Measurements from ENCODE around the gene NINJ2. TPM values are rescaled to one million over a fixed set of nuclear protein-coding genes. Genes with fewer than 3 reads are reported as not detected.

The NINJ2 gene
- total RNA-seq, 1 donor: 0.43 TPM

DNA sequence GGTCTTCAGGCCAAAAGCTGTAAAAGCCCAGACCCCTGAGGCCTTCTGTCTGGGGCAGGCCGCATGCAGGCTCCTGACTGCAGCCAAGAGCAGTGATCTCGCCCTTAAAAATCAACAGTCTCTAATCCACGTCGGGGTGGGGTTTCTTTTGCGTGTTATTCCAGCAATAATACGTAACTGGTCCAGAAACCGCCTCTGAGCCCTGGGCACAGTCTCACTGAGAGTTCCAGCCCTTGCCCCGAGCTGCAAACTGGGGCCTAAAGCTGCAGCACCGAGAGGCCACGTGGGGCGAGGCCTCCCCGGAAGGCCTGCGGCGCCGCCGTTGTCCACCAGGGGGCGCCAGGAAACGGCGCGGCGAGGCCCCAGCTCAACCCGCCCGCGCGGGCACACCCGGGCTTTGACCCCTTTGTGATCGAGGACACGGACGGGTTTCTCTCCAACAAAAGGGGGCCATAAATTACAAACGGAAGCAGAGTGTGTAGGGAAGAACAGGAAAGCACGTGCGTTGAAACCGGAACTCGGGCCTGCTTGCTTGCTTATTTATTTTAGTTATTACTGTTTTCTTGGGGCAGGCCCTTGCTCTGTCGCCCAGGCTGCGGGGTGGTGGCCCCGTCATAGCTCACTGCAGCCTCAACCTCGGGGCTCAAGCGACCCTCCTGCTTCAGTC, 87.2 kb downstream of the NINJ2 start:
- TF ChIP-seq, protein P1, sequence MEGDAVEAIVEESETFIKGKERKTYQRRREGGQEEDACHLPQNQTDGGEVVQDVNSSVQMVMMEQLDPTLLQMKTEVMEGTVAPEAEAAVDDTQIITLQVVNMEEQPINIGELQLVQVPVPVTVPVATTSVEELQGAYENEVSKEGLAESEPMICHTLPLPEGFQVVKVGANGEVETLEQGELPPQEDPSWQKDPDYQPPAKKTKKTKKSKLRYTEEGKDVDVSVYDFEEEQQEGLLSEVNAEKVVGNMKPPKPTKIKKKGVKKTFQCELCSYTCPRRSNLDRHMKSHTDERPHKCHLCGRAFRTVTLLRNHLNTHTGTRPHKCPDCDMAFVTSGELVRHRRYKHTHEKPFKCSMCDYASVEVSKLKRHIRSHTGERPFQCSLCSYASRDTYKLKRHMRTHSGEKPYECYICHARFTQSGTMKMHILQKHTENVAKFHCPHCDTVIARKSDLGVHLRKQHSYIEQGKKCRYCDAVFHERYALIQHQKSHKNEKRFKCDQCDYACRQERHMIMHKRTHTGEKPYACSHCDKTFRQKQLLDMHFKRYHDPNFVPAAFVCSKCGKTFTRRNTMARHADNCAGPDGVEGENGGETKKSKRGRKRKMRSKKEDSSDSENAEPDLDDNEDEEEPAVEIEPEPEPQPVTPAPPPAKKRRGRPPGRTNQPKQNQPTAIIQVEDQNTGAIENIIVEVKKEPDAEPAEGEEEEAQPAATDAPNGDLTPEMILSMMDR (IDR thresholded peaks at IDR 0.05; ENCODE audit: insufficient read depth, low read depth, low read length): peak; percentile 97
- peak; percentile 60 for DNase-seq (ENCODE audit: low read depth)
- no peak overlapping the region for H3K4me3 ChIP-seq (ENCODE audit: low read depth, low read length)

DNA sequence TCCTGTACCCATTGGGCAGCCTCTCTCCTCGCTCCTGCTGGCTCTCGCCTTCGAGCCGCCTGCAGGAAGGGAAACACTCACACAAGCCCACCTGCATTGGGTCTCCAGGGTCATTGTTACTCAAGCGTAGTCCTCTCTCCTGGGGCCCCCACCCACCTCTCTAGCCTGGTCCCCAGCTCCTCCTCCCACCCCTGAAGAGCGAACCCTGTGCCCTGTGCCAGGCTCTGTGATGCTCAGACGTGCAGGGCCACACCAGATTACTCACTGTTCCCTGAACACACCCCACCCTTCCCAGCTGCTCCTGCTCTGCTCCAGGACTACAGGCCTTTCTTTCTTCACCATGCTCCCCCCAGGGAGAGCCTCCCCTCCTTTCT, 88.1 kb downstream of the NINJ2 start:
- DNase-seq (ENCODE audit: low read depth): no peak
- no peak overlapping the region for H3K4me3 ChIP-seq (ENCODE audit: low read depth, low read length)
- TF ChIP-seq, protein P1 (IDR thresholded peaks at IDR 0.05; ENCODE audit: insufficient read depth, low read depth, low read length): no peak

DNA sequence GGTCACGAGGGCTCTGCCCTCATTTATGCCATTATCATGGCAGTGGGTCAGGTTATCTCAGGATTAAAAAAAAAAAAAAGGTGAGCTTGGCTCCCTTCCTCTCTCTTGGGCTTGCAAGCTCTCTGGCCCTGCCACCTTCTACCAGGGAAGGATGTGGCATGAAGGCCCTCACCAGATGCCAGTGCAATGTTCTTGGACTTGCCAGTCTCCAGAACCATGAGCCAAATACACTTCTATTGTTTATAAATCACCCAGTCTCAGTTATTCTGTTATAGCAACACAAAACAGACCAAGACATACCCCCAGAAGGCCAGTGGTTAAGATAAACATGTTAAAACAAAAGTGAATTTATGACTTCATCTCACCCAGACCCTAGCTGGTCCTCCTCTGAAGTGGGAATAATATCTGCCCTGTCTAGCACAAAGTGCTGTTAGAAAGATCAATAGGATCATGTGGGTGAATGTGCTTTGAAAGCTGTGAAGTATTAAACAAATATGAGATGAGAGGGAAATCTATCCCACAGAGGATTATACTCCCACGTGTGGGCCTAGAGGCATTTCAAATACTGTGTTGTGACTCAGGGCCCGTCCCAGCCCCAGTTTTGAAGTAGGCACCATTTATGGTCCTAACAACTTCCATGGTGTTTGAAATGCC, 88.6 kb downstream of the NINJ2 start:
- TF ChIP-seq, protein P1 (IDR thresholded peaks at IDR 0.05; ENCODE audit: insufficient read depth, low read depth, low read length): no peak
- DNase-seq (ENCODE audit: low read depth): peak; percentile 6
- no peak overlapping the region for H3K4me3 ChIP-seq (ENCODE audit: low read depth, low read length)

DNA sequence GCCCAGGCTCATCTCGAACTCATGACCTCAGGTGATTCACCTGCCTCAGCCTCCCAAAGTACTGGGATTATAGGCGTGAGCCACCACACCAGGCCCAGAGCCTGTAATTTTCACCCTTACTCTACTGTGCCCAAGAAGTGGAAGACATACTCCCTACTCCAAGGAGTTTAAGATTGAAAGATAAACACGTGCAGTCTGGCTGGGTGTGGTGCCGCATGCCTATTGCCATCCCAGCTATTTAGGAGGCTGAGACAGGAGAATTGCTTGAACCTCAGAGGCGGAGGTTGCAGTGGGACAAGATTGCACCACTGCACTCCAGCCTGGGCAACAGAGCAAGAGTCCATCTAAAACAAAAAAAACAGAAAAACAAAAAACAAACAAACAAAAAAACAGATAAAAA, 90.0 kb downstream of the NINJ2 start:
- no peak for DNase-seq (ENCODE audit: low read depth)
- no peak overlapping the region for H3K4me3 ChIP-seq (ENCODE audit: low read depth, low read length)
- TF ChIP-seq, protein P1 (IDR thresholded peaks at IDR 0.05; ENCODE audit: insufficient read depth, low read depth, low read length): no peak

DNA sequence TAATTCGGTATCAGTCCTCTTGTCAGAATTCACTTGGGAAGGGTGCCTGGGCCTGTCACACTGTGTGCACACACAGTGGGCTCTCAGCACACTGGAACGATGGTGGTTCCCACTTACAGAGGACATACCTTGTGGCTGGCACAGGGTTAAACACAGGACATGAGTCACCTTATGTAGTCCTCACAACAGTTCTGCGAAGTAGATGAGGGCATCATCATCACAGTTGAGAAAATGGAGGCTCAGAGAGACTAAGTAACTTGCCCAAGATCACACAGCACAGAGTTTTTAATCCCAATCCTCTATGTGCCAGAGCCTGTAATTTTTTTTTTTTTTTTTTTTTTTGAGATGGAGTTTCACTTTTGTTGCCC, 90.7 kb downstream of the NINJ2 start:
- no peak overlapping the region for H3K4me3 ChIP-seq (ENCODE audit: low read depth, low read length)
- peak; percentile 14 for DNase-seq (ENCODE audit: low read depth)

DNA sequence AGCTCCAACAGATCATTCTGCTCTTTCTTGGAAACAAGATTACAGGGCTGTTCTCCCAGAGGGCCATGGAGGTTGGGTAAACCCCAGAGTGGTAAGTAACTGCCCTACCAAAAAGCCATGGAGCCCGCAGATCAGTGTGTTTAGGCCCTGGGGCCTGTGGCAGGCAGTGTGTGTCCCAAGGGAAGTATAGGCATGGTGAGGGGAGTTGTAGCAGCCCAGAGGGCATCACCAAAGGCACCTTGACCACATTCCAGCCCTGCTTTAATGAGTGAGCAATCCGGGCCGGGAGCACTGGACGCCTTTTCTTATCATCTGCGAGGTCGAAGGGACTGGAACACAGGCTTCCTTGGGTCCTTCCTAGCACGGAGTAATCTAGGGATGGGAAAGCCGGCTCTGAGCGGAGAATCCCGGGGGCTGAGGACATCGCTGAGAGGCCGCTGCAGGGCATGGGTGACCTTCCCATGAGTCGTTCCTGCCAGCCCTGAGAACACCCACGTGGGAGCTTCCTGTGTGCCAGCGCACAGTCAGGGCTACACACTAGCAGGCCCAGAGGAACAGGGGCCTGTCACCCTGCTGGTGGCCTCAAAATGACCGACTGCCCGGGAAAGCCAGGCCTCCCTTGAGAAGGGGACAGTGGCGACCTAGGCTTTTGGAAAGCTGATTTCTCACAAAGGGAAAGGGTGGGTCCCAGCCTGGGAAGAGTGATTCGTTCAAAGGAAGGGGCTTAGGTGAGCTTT, 91.3 kb downstream of the NINJ2 start:
- H3K4me3 ChIP-seq (ENCODE audit: low read depth, low read length): no peak overlapping the region

More for the DNA sequence above, 90.7 kb downstream of the NINJ2 start:
- TF ChIP-seq, protein P1 (IDR thresholded peaks at IDR 0.05; ENCODE audit: insufficient read depth, low read depth, low read length): no peak

More for the DNA sequence above, 91.3 kb downstream of the NINJ2 start:
- no peak for DNase-seq (ENCODE audit: low read depth)
- TF ChIP-seq, protein P1 (IDR thresholded peaks at IDR 0.05; ENCODE audit: insufficient read depth, low read depth, low read length): no peak

Data from fibroblast of villous mesenchyme (primary cell).